ENCODE results near the gene PRKG1.

DNA sequence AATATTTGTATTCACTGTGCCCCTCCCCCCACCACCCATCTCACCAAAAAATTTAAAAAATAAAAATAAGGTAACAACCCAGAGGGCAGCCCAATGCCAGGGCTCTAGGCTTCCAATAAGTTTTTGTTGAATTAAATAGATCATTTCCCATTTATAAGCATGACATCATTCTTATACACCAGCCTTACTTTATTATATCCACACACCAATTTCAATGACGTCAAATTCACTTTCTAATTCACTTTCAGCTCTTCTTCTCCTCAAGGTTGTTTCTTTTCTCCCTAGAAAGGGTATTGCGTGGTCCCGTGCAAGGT is 1238.6 kb downstream of the PRKG1 start:
- TF ChIP-seq, protein P1, sequence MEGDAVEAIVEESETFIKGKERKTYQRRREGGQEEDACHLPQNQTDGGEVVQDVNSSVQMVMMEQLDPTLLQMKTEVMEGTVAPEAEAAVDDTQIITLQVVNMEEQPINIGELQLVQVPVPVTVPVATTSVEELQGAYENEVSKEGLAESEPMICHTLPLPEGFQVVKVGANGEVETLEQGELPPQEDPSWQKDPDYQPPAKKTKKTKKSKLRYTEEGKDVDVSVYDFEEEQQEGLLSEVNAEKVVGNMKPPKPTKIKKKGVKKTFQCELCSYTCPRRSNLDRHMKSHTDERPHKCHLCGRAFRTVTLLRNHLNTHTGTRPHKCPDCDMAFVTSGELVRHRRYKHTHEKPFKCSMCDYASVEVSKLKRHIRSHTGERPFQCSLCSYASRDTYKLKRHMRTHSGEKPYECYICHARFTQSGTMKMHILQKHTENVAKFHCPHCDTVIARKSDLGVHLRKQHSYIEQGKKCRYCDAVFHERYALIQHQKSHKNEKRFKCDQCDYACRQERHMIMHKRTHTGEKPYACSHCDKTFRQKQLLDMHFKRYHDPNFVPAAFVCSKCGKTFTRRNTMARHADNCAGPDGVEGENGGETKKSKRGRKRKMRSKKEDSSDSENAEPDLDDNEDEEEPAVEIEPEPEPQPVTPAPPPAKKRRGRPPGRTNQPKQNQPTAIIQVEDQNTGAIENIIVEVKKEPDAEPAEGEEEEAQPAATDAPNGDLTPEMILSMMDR (IDR thresholded peaks at IDR 0.05) = no peak
- TF ChIP-seq POLR2A (IDR thresholded peaks at IDR 0.05) (no peak), POLR2AphosphoS5 (IDR thresholded peaks at IDR 0.05; ENCODE audit: insufficient read depth in 1 of 2, low read depth in 1 of 2) (no peak)
